GM21723 (cell line): ENCODE data around the gene RPP38.

Experiments
- ATAC-seq: cut with Tn5 transposase; IDR thresholded peaks from one replicate; pipeline ENCODE4 v1.9.1; 2021; ENCODE audit warnings: mild to moderate bottlenecking, moderate library complexity; ENCODE audit not compliant: unreplicated experiment

Gene RPP38

DNA sequence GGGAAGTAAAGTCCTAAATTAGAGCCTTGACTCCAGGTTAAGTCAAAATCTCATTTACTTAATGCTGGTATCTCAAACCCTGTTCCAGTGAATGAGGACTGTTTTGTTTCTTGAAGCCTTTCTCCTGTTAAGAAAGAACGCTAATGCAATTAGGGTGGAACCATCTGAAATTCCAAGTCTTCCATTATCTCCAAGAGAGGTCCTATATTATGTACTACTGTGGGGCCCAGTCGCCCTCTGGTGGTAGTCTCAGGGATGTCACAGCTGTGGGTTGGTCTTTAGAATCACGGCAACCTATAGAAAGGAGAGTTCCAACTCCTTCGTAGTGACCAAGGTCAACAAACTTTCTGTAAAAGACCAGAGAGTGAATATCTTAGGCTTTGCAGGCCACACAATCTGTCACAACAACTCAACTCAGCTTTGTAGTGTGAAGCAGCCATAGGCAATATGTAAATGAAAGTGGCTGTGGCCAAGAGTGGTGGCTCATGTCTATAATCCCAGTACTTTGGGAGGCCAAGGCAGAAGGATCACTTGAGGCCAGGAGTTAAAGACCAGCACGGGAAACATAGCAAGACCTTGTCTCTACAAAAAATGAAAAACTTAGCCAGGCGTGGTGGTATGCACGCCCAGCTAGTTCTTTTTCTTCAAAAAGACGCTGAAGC is 9.3 kb downstream of the RPP38 start:
- peak; percentile 87 for ATAC-seq

DNA sequence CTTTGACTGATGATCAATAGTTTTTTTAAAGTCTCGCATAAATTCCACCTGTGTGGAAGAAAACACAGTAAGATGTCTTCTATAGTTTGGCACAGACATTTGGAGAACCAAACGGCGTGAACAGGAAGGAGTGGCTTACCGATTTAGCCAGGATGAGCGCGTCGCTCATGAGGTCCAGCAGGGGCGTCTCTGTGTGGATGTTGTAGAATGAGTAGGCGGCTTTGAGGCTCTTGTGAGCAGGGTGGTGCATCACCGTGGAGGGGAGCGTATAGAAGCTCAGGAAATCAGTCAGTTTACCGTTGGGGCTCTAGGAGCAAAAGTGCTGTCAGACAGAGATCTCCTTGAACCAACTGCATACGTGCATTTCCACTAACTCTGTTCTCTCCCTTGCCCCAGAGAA is 15.5 kb downstream of the RPP38 start:
- ATAC-seq = no peak

DNA sequence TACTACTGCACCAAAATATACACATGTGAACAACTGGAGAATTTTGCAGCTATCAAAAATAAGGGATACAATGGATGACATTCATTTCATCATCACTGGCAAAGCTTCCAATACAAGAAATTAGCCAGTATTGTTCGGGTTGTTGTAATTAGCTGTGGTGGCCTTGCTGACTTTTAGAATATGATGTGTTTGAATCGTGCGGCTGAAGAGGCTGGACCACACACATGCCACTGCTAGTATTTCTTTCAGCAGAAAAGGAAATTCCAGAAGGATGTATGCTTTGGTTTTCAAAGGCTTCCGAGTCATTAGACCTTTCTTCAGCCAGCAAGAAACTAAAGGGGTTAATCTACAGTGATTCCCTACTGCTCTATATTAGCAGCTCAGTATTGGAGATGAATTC is 16.6 kb downstream of the RPP38 start:
- no peak for ATAC-seq

DNA sequence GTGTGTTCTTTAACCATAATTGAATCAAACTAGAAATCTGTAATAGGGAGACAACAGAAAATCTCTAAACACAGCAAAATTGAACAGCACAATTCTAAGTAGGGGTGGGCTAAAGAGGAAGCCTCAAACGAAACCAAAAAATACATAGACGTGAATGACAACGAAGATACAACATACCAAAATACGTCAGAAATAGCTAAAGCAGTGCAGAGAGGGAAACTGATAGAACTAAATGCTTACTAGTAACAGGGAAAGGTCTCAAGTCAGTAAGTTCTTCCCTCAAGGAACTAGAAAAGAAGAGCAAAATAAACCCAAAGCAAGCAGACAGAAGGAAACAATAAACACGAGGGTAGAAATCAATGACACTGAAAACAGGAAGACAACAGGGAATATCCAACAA is 19.1 kb downstream of the RPP38 start:
- ATAC-seq = no peak

DNA sequence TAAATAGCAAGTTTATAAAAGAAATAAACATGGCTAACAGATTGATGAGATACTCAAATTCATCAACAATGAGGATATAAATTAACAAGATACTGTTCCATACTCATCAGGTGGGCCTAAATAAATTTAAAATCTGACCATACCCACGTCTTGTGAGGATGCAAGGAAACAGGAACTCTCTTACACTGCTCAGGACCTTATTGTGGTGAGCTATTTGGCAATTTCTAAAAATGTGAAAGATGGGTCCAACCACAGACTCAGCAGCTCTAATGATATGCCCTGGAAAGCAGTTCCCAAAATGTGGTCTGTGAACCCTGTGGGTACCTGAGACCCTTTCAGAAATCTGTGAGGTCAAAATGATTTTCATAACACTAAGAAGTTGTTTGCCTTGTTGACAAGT is 21.5 kb downstream of the RPP38 start:
- ATAC-seq = no peak

DNA sequence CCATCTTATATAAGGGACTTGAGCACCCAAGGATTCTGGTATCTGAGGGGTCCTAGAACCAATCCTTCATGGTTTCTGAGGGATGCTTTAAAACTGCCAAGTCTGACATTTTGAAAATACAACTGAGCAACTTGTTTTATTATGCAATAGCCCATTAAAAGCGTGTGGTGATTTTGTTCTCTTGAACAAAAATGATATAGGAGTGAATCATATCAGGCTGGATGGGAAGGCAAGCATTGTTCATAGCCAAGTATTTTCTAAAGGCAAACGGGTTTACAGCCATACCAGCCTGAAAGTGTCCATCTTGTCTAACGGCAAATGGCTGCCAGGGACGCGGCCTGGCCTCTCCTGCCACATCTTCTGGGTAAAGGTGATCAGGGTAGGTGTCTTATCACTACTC is 23.4 kb downstream of the RPP38 start:
- ATAC-seq = no peak

DNA sequence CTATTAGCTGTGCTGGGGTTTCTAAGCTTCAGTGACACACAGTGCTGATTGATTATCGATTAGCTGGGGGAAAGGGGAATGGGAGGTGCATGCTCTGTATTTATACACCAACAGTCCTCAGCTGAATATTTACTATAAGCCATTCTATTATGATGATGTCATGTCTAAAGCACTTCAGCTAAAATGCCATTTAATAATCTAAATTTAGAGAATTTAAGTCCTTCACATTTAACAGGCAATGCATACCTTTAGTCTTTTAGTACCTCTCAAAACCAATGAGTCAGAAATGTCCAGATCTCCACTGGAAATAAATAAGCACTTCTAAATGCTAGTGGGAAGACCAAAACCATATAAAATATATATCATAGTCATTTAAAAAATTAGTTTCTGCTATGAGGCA is 24.6 kb downstream of the RPP38 start:
- no peak for ATAC-seq

DNA sequence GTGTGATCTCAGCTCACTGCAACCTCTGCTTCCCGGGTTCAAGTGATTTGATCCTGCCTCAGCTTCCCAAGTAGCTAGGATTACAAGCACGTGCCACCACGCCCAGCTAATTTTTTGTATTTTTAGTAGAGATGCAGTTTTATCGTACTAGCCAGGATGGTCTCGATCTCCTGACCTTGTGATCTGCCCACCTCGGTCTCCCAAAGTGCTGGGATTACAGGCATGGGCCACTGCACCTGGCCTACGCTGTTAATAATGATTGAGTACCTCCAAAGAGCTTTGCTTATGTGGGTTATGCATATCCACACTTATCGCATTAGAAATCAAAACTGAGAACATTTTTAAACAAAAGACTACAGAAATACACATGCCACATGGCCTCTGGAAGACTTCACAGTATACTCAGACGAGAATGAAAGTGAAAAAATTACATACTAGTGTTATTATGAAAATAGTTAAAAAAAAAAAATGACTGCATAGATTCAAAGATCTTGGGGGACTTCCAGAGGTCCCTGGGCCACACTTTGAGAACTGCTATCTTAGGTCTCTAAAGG is 25.4 kb downstream of the RPP38 start:
- peak; percentile 88 for ATAC-seq

DNA sequence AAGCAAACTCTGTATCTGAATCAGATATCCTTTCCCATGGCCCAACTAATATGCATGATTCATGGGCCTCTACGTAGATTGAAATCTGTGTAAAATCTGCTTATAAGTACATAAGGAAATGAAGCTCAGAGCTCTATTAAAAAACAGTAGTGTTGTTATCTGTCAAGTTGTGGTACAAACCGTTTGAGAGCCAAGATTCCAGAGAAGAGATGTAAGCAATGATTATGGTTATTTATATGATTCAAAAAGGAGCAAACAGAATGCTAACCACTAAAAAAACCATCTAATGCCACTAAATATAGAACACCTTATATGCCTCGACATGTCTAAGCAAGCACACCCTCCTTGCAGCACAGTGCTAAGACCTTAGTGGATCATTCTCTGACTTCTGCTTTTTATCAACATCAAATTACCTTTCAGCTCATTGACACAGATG is 26.6 kb downstream of the RPP38 start:
- ATAC-seq = no peak

DNA sequence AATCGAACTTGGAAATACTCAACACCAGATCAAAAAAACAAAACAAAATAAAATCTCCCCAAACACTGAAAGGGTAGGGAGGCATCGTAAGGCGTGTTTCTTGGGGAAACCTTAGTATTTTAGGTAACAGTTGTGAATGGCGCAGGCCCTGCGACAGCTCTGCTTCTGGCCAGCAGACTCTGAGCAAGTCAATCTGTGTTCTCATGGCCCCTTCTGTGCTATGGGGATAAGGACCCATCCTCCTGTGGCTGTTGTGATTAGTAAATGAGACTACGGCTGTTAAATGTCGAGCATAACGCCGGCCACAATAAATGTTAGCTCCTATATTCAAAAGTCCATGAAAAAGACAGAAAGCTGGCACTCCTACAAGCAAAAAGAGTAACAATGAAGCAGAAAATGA is 27.0 kb downstream of the RPP38 start:
- no peak for ATAC-seq

DNA sequence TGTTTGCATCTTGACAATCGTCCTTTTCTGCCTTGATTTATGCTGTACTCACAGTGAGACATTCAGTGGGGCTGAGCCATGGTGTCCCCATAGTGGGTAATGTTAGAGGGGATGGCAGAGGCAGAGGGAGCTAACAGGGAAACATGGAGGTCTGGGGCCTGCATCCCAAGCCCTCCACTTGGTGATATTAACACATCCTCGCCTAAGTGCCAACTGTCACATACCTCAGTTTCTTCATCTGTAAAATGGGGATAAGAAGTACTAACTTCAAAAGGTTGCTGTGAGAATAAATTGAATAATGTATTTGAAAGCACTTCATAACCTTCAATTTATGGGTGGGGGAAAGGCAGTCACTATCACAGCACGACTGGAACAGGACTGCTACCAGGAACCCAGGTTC is 27.8 kb downstream of the RPP38 start:
- ATAC-seq = no peak

DNA sequence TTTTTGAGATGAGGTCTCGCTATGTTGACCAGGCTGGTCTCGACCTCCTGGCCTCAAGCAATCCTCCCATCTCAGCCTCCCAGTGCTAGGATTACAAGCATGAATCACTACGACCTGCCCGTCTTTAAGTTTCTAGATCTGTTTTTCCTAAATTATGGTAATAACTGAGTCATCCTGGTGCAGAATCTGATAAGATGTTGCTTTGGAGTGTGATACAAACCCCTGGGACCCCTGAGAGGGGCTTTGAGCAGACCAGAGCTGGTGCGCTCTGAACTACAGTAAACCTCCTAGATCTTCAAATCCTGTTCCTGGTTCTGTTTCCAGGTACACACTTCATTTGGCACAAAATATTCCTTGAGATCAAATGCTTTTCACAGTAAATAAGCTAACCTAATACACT is 34.2 kb downstream of the RPP38 start:
- no peak for ATAC-seq

DNA sequence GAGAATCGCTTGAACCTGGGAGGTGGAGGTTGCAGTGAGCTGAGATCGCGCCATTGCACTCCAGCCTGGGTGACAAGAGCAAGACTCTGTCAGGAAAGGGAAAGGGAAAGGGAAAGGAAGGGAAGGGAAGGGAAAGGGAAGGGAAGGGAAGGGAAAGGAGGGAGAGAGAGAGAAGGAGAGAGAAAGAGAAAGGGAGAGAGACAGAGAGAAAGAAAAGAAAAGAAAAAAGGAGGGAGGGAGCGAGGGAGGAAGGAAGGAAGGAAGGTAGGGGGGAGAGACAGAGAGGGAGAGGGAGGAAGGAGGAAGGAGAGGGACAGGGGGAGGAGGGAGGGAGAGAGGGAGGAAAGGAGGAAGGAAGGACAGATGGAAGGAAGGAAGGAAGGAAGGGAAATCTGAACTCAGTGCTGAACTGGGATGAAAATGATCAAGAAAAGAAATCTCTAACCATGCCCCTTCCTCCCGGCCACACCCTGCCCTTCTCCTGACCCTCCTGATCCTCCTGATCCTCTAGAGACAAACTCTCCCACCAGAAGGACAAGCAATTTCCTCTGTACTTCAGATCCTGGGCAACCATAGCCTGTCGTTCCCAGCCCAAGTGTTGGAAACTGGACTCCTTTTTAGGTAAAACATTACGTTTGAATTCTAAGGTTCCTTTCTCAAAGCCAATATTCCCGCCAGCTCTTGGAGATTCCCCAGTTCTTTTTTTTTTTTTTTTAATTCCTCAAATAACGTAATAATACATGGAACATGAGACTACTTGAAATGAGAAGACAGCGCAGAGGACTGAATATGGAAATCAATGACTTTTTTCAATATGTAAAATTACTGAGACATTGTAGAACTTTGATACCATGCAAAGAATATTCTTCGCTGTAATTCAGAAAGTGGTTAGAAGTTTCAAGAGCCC is 39.2 kb downstream of the RPP38 start:
- no peak for ATAC-seq

DNA sequence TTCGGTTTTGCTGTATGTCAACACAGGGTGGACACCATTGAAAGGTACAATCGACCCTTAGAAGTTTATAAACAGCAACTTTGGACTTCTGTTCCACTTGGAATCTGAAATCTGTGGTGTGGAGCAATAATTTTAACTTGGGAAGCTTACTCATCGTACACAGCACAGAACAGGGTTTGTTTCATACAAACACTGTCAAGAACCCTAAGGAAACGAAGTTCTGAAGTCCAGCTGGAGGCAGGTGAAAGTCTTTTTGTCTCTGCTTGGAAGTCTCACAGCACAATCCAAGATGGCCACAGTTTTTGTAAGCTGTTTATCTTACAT is 39.8 kb downstream of the RPP38 start:
- no peak for ATAC-seq

DNA sequence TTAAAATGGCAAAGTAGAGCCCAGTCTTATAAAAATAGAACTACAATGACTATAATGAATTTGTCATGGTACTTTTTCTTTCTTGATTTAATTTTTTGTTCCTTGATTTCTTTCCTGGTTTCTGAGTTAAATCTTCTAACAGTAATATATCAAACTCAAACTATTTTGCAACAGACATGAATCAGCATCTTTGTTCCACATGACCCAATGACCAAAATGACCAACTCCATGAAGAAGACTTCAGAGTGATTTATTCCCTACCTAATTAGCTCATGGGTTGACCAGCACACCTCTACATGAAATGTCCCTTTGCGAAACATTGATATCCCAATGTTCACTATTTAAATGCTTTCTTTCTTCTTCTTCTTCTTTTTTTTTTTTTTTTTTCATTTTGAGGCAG is 40.5 kb downstream of the RPP38 start:
- no peak for ATAC-seq

DNA sequence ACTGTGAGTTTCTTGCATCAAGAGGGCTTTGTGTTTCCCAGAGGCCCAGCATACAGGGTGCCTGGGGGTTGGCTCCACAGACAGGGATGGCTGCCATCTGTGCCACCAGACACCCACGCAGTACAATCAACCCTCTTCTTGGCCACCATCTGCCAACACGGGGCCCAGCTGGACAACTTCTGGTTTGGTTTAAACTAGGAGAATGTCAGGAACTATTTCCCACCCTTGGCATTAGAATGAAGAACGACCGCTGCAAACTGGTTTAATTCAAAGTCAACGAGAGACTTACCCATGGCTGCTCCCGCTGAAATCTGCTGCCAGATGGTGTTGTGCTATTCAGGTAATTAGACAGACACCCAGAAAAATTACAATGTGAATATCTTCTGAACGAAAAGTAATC is 43.5 kb downstream of the RPP38 start:
- no peak for ATAC-seq

DNA sequence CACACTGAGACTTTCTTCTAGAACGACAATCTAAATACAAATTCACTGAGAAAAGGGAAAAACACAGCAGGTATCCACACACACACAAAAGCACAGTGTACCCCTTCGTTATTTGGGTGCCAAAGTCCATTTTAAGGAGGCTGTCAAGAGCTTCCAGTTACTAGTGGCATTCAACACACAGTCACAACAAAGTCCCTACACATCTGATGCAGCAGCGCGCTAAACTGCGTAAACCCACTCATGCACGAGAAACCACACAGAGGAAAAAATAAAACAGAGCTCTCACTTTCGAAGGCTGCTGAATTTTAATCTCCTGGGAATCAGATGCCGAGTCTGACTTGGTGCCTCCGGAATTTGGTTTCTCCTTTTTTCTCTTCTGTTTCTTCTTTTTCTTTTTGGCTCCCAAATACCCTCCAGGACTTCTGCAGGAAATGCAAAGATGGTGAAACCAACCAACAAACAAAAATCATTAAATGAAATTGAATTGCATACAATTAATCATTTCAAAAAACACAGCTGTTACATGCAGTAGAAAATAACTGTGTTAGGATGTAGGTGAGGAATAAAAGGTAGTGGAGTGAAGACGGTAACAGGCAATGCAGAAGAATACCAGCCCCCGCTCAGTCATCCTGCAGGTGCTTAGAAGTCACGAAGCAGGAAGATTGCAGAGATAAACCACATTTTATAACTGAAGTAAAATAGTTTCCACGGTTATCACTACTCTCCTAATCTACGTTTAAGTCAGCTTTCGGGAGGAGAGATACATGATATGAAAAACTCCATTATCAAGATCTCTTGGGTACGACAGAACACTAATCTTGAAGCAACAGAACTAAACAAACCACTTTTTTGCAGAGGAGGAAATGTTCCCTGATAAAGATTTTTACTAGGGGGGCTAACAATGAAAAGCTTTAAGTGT is 44.2 kb downstream of the RPP38 start:
- ATAC-seq = peak; percentile 97

DNA sequence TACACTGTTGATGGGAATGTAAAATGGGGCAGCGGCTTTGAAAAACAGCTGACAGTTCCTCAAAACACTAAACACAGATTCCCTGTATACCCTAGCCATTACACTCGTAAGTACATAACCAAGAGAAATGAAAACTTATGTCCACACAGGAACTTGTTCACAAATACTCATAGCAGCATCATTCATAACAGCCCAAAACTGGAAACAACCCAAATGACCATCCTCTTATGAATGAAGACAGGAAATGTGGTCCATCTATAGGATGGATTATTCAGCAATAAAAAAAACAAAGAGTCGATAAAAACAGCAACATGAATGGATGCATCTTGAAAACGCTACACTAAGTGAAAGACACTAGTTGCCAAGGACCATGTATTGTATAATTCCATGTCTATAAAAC is 47.6 kb downstream of the RPP38 start:
- no peak for ATAC-seq

DNA sequence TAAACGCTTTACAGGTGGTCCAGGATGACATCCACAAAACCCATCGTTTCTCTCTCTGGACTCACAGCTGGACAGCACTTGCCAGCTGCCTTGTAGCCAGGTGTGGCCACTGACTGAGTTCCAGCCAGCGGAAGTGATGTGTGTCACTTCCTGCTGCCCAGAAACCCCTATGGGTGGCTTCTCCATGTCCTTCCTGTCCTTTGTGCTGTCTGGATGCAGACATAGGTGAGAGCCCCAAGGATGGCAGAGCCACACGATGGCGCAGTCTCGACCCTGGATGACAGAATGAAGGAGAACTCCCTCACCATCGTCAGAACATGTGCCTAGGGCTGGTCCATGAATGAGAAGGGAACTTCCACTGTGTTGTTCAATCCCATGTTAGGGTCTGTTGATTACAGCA is 49.2 kb downstream of the RPP38 start:
- no peak for ATAC-seq

DNA sequence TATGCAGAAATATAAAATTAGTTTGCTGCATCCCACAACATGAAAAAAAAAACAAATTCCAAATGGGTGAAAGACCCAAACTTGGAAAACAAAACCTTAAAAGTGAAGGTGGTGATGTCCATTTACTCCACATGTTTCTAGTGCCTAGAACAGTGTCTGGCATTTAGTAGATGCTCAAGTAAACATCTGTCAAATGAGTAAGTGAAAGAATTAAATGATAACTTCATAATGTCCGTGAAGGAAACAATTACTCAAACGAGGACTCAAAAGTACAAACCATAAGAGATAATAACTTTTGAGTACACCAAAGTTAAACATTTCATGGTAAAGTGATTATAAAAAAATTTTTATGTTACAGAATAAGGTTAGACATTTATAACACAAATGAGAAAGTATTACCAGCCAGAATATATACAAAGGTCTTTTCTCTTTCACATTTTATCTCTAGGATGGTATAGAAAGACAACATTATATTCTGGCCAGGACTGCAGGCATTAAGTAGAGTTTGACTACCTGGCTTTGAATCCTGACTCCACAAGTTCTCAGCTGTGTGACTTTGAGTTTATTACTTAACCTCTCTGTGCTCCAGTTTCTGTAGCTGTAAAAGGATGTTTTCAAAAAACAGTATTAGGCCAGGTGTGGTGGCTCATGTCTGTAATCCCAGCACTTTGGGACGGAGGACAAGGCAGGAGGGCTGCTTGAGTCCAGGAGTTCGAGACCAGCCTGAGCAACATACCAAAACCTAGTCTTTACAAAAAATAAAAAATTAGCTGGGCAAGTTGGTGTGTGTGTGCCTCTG is 50.6 kb downstream of the RPP38 start:
- no peak for ATAC-seq
